Psoas muscle (tissue), 8 donors: ENCODE measurements around the gene ADGRD1. TPM values are rescaled to one million over a fixed set of nuclear protein-coding genes. Genes with fewer than 3 reads are reported as not detected.
A peak's percentile ranks its signal among the peaks of the same experiment; 100 is the strongest.

ENCODE experiments used
- ATAC-seq, 4 donors: fragments of 200-7000 bp; cut with Tn5 transposase; one replicate each; pipeline ENCODE4 v1.9.1; 2020; ENCODE audit warnings: moderate library complexity in 3 of 4, mild to moderate bottlenecking in 2 of 4
- DNase-seq, 2 donors: peaks; one replicate each; pipeline ENCODE4 v3.0.0-alpha.2; 2020
- H3K27ac ChIP-seq: fragments of 200-600 bp; one replicate; pipeline ENCODE4 v1.8.0; 2022
- H3K27me3 ChIP-seq, 3 donors: fragments of 200-600 bp in 1 of 3; one replicate each; pipeline versions ENCODE4 v1.6.1 to v1.8.0; 2013 to 2022; ENCODE audit warnings: low read length in 2 of 3, mild to moderate bottlenecking in 2 of 3, moderate library complexity in 1 of 3; ENCODE audit not compliant: insufficient read depth in 3 of 3
- H3K36me3 ChIP-seq, 2 donors: fragments of 200-600 bp in 1 of 2; one replicate each; pipeline versions ENCODE4 v1.6.1 to v1.8.0; 2013 to 2022; ENCODE audit warnings: low read depth in 1 of 2, mild to moderate bottlenecking in 1 of 2, moderate library complexity in 1 of 2; ENCODE audit not compliant: insufficient read depth in 1 of 2
- H3K4me1 ChIP-seq: fragments of 200-600 bp; one replicate; pipeline ENCODE4 v1.8.0; 2022
- H3K4me3 ChIP-seq: fragments of 200-600 bp; one replicate; pipeline ENCODE4 v1.8.0; 2022; ENCODE audit warnings: mild to moderate bottlenecking
- H3K9me3 ChIP-seq: fragments of 200-600 bp; one replicate; pipeline ENCODE4 v1.8.0; 2022
- WGBS, 3 donors: extraction: QIAGEN DNeasy Blood & Tissue Kit; methylation state at CpG; one replicate each; pipeline versions ENCODE4 v1.1.6 to v1.1.7; 2013; 5-methylcytosine and 5-hydroxymethylcytosine counted together
- intact Hi-C, 2 donors: fragments of 100-400 bp; cut with DNase I; formaldehyde crosslinking; loops; one replicate each; pipeline versions ENCODE4 v1.11.0 to v1.14.2; 2022
- polyA plus RNA-seq, 3 donors: library from polyadenylated mRNA; stranded (reverse); fragments of 200-250 nt; gene quantifications; one replicate each; pipeline ENCODE4 v1.2.3, GENCODE V29; 2013
- total RNA-seq, 4 donors: library from RNA; stranded (reverse); fragmentation: NEBNext Ultra II Directional in 2 of 4; extraction: Animal tissue kit (Norgen Biotek cat#: 25700) in 2 of 4; gene quantifications; one replicate each; pipeline versions ENCODE4 v1.2.1 to v1.2.4, GENCODE V29; 2021 to 2023
- TF ChIP-seq, protein P1 (sequence below): fragments of 200-600 bp; IDR thresholded peaks from one replicate; pipeline ENCODE4 v1.8.0; 2022; ENCODE audit warnings: antibody characterized with exemption
- donor health status: healthy with polysubstance abuse.
- donor health status: DM: no; HTN: no; CAD: no; lungs with moderate emphysema.
- donor health status: Bipolar disorder and iron deficiency.
- donor health status: healthy.
- donor health status: DM: yes; HTN: yes; CAD: no.
- donor health status: DM: no; HTN: no; CAD: no.
- donor health status: DM: no; HTN: no; CAD: no.
- donor health status: DM: yes; HTN: yes; CAD: no.

ADGRD1 gene
- total and polyA plus RNA-seq, 7 donors: 2.1 to 11.6 (median 3.6) TPM

DNA sequence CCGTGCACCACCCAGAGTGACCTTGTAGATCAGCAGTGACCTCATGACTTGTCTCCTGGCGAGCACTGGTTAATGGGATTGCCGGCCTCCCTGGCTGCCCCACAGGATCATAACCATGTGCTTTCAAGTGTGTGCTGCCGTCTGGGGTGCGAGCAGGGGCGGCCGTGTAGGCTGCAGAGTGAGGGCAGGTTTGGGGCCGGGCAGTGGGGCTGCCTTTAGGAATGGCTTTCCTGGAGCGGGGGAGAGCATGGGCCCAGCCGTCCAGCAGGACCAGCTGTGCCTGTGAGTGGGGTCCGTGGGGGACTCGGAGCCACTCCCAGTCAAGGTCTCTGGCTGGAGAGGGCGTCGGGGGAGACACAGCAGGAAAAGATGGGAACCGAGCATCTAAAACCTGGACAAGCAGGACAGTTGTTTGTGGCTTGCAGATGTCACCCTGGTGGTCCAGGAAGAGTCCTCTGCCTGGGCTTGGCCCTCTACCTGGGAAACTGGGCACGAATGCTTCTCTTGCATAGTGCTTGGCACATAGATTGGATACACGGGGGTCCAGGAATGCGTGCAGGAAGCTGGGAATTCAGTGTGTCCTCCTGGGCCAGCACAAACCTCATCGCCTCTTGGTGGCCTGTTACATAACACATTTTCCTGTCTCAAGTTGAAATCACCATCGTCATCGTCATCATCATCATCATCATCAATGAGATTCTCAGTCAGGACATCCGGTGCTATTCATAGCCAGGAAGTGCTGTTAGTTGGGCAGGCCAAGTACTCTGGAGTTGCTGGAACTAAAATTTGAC lies 96.0 kb downstream of the ADGRD1 start:
- Histone ChIP-seq H3K27me3 (no peaks in the 10 kb centered on the region), H3K4me3 (no peak overlapping the region), H3K4me1 (peaks cover 4% of the 10 kb centered on the region), H3K27ac (peak overlapping the region; percentile 58), H3K36me3 (no peaks in the 10 kb centered on the region), H3K9me3 (no peaks in the 10 kb centered on the region)
- DNase-seq (peak in 1 of 2 donors; percentile 55), ATAC-seq (peak in 3 of 4 donors; percentile 28 to 47 (median 40))
- TF ChIP-seq, protein P1, sequence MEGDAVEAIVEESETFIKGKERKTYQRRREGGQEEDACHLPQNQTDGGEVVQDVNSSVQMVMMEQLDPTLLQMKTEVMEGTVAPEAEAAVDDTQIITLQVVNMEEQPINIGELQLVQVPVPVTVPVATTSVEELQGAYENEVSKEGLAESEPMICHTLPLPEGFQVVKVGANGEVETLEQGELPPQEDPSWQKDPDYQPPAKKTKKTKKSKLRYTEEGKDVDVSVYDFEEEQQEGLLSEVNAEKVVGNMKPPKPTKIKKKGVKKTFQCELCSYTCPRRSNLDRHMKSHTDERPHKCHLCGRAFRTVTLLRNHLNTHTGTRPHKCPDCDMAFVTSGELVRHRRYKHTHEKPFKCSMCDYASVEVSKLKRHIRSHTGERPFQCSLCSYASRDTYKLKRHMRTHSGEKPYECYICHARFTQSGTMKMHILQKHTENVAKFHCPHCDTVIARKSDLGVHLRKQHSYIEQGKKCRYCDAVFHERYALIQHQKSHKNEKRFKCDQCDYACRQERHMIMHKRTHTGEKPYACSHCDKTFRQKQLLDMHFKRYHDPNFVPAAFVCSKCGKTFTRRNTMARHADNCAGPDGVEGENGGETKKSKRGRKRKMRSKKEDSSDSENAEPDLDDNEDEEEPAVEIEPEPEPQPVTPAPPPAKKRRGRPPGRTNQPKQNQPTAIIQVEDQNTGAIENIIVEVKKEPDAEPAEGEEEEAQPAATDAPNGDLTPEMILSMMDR: no peak
- intact Hi-C loops: no loop called here
- 57% methylated on average over 22 of the region's 22 CpGs for WGBS, 3 donors

DNA sequence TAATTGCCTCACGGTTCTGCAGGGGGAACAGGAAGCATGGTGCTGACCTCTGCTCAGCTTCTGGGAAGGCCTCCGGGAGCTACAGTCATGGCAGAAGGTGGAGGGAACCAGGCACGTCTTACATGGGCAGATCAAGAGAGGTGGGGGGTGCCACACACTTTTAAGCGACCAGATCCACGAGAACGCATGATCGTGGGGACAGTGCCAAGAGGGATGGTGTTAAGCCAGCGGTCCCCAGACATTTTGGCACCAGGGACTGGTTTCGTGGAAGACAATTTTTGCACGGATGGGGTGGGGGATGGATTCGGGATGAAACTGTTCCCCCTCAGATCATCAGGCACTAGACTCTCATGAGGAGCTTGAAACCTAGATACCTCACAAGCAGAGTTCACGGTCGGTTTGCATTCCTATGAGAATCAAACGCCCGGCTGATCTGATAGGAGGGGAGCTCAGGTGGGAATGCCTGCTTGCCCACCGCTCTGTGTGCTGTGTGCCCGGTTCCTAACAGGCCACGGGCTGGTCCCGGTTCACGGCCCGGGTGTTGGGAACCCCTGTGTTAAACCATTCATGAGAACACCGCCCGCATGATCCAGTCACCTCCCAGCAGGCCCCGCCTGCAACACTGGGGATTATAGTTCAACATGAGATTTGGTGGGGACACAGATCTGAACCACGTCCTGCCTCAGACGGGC lies 96.9 kb downstream of the ADGRD1 start:
- peak overlapping the region; percentile 46 for H3K27ac ChIP-seq
- no peak overlapping the region for H3K4me3 ChIP-seq
- WGBS, 3 donors: 73 to 79% (median 78%) methylated on average over 26 of the region's 26 CpGs
- H3K9me3 ChIP-seq: no peaks in the 10 kb centered on the region
- no peaks in the 10 kb centered on the region for H3K27me3 ChIP-seq
- DNase-seq (peak in 1 of 2 donors; percentile 55), ATAC-seq (peak in 1 of 4 donors; percentile 20)
- intact Hi-C loops: no loop called here
- H3K36me3 ChIP-seq: no peaks in the 10 kb centered on the region
- H3K4me1 ChIP-seq: peaks cover 4% of the 10 kb centered on the region
- TF ChIP-seq, protein P1: no peak

GRCh38 chr12:131051155-131051473 lies 97.4 kb downstream of the ADGRD1 start:
- H3K27ac ChIP-seq: no peak overlapping the region
- no peak overlapping the region for H3K4me3 ChIP-seq
- intact Hi-C loops: no loop called here
- WGBS, 3 donors: 85 to 86% (median 85%) methylated on average over 4 of the region's 4 CpGs
- DNase-seq (no peak), ATAC-seq (no peak)
- no peaks in the 10 kb centered on the region for H3K27me3 ChIP-seq
- peaks cover 4% of the 10 kb centered on the region for H3K4me1 ChIP-seq
- H3K9me3 ChIP-seq: no peaks in the 10 kb centered on the region
- TF ChIP-seq, protein P1: no peak
- H3K36me3 ChIP-seq: no peaks in the 10 kb centered on the region

- WGBS, 3 donors: 83 to 91% (median 90%) methylated on average over 15 of the region's 15 CpGs
- no peak overlapping the region for H3K27ac ChIP-seq
- H3K27me3 ChIP-seq: no peaks in the 10 kb centered on the region
- no peaks in the 10 kb centered on the region for H3K36me3 ChIP-seq
- H3K4me1 ChIP-seq: peaks cover 4% of the 10 kb centered on the region
- TF ChIP-seq, protein P1: no peak
- ATAC-seq (no peak), DNase-seq (peak in 1 of 2 donors; percentile 34)
- no peak overlapping the region for H3K4me3 ChIP-seq
- intact Hi-C loops: no loop called here
- H3K9me3 ChIP-seq: no peaks in the 10 kb centered on the region
Measured at GRCh38 chr12:131052063-131052781, 98.5 kb downstream of the ADGRD1 start.
